Coronary artery (tissue), 2 donors: ENCODE measurements around the gene ABI3BP.
"Not testable (repeated sequence)": the region's sequence is repeated elsewhere in the genome, so short reads cannot be mapped to it uniquely, and the experiment has no call there.

Experiments used
- DNase-seq: peaks from one replicate; pipeline ENCODE4 v3.0.0-alpha.2; 2017; ENCODE audit warnings: low spot score
- H3K27ac ChIP-seq, 2 donors: fragments of 200-600 bp; sonication (generic); one replicate each; pipeline ENCODE4 v1.5.1; 2016 to 2019
- H3K4me3 ChIP-seq: fragments of 200-600 bp; sonication (generic); 2 replicates; pipeline ENCODE4 v1.5.1; 2016; ENCODE audit warnings: mild to moderate bottlenecking, moderate library complexity
- TF ChIP-seq, protein P1 (sequence below): fragments of 200-600 bp; sonication (generic); IDR thresholded peaks from one replicate; pipeline ENCODE4 v1.5.1; 2019; ENCODE audit warnings: antibody characterized with exemption

Gene ABI3BP

DNA sequence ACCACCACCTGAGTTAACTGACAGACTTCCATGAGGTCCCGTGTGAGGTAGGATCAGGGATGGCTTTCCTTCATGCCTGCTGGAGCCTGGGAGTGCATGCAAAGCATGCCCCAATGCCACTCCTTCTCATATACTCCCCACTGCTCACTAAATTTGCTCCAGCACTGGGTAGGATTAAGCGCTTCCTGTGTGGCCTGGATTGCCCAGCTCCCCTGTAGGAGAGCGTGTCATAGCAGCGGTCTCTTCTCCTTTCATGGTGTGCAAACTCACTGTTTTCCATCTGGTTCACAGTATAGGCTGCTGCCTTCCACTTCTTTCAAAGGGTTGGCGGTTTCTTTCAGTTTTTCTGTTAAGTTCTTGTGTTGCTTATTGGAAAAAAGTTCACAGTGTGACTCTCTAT lies 34.1 kb upstream of the ABI3BP start:
- H3K27ac ChIP-seq, result no peak overlapping the region
- TF ChIP-seq, protein P1, sequence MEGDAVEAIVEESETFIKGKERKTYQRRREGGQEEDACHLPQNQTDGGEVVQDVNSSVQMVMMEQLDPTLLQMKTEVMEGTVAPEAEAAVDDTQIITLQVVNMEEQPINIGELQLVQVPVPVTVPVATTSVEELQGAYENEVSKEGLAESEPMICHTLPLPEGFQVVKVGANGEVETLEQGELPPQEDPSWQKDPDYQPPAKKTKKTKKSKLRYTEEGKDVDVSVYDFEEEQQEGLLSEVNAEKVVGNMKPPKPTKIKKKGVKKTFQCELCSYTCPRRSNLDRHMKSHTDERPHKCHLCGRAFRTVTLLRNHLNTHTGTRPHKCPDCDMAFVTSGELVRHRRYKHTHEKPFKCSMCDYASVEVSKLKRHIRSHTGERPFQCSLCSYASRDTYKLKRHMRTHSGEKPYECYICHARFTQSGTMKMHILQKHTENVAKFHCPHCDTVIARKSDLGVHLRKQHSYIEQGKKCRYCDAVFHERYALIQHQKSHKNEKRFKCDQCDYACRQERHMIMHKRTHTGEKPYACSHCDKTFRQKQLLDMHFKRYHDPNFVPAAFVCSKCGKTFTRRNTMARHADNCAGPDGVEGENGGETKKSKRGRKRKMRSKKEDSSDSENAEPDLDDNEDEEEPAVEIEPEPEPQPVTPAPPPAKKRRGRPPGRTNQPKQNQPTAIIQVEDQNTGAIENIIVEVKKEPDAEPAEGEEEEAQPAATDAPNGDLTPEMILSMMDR, result no peak
- DNase-seq, result no peak

DNA sequence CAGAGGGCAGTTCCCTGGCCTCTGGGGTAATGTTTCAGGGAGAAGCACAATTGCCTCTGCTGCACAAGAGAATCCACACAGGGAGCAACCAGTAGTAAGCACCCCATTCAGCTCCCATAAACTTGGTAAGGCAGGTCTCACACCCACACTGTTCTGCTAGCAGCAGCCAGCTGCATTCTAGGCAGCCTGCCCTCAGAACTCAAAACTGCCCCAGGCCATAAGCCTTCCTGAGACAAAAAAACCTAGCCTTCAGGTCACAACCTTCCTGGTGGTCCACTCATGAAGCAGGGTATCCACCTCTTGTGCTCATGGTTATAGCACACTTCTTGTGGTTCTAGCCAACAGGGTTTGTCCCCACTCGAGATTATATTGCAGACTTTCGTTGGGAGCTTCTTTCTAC lies 33.7 kb upstream of the ABI3BP start:
- TF ChIP-seq, protein P1, result no peak
- Histone ChIP-seq H3K4me3 (no peak overlapping the region), H3K27ac (no peak overlapping the region)
- DNase-seq, result no peak

More for the DNA sequence above, 34.1 kb upstream of the ABI3BP start:
- no peak overlapping the region for H3K4me3 ChIP-seq

DNA sequence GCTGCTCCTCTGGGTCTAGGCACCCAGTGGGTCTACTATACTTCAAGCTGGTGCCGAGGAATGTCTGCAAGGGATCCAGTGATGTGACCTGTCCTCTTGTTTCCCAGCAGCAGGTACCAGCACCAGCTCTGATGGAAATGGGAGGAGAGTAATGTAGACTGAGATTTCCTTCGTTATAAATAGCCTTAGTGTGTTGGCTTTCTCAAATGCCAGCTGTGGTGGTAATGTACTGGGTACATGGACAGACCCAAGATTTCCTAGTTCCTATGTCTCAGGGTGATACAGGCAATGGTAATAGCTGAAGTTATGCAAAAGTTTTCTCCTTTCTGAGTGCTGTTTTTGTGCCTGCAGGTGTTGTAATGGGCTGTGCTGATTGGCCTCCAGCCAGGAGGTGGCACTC lies 33.0 kb upstream of the ABI3BP start:
- DNase-seq, result no peak
- TF ChIP-seq, protein P1, result no peak
- Histone ChIP-seq H3K4me3 (no peak overlapping the region), H3K27ac (no peak overlapping the region)

DNA sequence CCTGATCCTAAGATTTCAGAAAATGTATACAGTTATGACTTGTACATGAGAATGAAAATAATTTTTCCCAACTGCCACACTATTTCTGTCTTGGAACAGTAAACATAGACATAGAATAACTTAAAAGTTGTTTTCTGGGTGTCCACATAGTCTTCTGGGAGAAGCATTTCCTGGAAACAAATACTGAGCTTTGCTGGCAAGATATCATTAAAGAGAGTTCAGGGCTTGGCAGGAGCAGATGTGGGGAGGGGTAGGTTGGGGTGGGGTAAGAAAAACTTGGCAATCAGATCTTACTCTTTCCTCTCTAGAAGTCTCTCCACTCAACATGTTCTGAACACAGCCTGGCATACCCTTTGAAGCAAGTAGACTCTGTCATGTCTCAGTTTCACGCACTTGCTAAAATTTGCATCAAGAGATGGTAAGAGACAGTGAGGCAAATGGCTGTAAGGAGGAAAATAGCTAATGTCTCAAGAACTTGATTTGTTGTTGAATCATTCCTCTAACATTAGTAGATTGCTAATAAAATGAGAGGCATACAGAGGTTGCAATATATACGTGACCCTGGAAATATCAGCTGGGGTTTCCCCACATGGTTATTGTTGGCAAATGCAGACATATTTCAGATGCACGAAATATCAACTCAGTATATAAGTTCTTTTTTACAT lies 27.3 kb upstream of the ABI3BP start:
- H3K4me3 ChIP-seq, result no peak overlapping the region
- DNase-seq, result no peak
- TF ChIP-seq, protein P1, result no peak
- H3K27ac ChIP-seq, result peak overlapping the region in 1 of 2 donors; percentile 10

DNA sequence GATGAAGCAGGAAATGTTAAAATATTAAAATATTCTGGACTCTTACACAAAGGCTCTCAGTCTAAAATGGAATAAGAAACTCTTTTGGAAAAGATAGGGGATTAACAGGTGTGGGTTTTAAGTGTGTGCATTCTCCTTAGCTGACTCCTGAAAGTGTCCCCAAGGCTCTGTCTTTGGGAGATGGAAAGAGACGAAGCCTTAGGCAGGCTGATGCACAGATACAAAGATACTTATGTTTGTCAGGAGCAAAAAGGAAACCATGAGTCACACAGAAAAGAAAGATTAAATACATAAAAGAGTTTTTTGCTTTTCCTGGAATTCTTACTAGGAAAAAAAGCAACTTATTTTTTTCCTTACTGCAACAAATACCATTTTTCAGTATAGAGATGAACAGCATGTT lies 23.8 kb upstream of the ABI3BP start:
- no peak for DNase-seq
- H3K27ac ChIP-seq, result no peak overlapping the region
- no peak overlapping the region for H3K4me3 ChIP-seq
- TF ChIP-seq, protein P1, result no peak

DNA sequence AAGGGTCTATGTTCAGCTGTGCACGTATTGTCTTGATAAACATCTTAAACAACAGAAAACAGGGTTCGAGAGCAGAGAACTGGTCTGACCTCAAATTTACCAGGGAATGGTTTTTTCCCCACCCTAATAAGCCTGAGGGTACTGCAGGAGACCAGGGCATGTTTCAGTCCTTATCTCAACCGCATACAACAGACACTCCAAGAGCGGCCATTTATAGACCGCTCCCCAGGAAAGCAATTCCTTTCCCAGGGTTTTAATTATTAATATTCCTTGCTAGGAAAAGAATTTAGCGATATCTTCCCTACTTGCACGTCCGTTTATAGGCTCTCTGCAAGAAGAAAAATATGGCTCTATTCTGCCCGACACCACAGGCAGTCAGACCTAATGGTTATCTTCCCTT lies 19.1 kb upstream of the ABI3BP start:
- DNase-seq, H3K4me3 ChIP-seq, H3K27ac ChIP-seq: not testable (repeated sequence)

DNA sequence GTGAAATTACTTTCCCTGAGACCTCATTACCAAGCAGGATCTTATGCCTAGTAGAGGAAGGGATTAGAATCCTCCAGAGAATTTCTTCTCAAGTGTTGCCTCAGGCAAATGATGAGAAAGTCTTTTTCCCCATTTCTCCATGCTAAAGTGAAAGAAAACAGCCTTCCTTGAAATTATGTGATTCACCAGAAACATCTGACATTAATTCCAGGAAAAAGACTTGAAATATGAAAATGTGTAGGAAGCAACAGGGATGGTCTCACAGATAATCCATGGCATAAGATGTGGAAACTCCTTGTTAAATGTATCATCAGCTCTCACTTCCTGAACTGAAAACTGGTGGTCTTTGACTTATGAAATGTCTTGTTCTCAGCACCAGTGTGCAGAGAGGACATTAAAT lies 17.9 kb upstream of the ABI3BP start:
- Histone ChIP-seq H3K27ac (no peak overlapping the region), H3K4me3 (no peak overlapping the region)
- DNase-seq, result no peak
- TF ChIP-seq, protein P1, result no peak
